GM12873 (cell line): ENCODE data around the gene CHCHD3.

Experiments
- CTCF ChIP-seq: IDR thresholded peaks from 2 replicates; pipeline ENCODE4 v1.5.1; 2012; ENCODE audit warnings: low read depth, mild to moderate bottlenecking, moderate library complexity, low read length, control low read depth; ENCODE audit not compliant: insufficient read depth; ENCODE audit errors: missing control alignments

The CHCHD3 gene

GRCh38 chr7:132735476-132735875 lies 346.4 kb downstream of the CHCHD3 start:
- TF ChIP-seq CTCF: no peak
